Left hindlimb (tissue), 1 donor: ENCODE results near the gene CLCF1.
"Not testable (repeated sequence)": the region's sequence is repeated elsewhere in the genome, so short reads cannot be mapped to it uniquely, and the experiment has no call there.

Experiments
- DNase-seq: peaks from one replicate; pipeline ENCODE4 v3.0.0-alpha.2; 2018

CLCF1 gene

GRCh38 chr11:67408437-67409200 lies 35.2 kb upstream of the CLCF1 start:
- DNase-seq, result no peak

GRCh38 chr11:67407688-67408163 lies 34.3 kb upstream of the CLCF1 start:
- no peak for DNase-seq

- DNase-seq, result no peak
Measured at GRCh38 chr11:67406969-67407687, 33.7 kb upstream of the CLCF1 start.

- no peak for DNase-seq
Measured at GRCh38 chr11:67406420-67406968, 33.1 kb upstream of the CLCF1 start.

GRCh38 chr11:67405688-67406339 lies 32.4 kb upstream of the CLCF1 start:
- DNase-seq, result no peak

- no peak for DNase-seq
Measured at GRCh38 chr11:67405196-67405567, 31.8 kb upstream of the CLCF1 start.

- DNase-seq, result no peak
Measured at GRCh38 chr11:67404515-67405195, 31.3 kb upstream of the CLCF1 start.

GRCh38 chr11:67403085-67403484 lies 29.7 kb upstream of the CLCF1 start:
- not testable (repeated sequence) for DNase-seq

GRCh38 chr11:67402192-67402839 lies 28.9 kb upstream of the CLCF1 start:
- not testable (repeated sequence) for DNase-seq

- peak; percentile 96 for DNase-seq
Measured at GRCh38 chr11:67401495-67402191, 28.2 kb upstream of the CLCF1 start, which contains the start of gene PPP1CA. TSS of gene PPP1CA (minus strand) at chr11:67401858. CDS start at chr11:67401782, 76 bp downstream.

GRCh38 chr11:67400942-67401494 lies 27.6 kb upstream of the CLCF1 start:
- DNase-seq, result no peak

- DNase-seq, result no peak
Measured at GRCh38 chr11:67400251-67400941, 27.0 kb upstream of the CLCF1 start.

GRCh38 chr11:67398661-67399563 lies 25.5 kb upstream of the CLCF1 start:
- no peak for DNase-seq

- no peak for DNase-seq
Measured at GRCh38 chr11:67397986-67398660, 24.7 kb upstream of the CLCF1 start.

GRCh38 chr11:67397536-67397935 lies 24.1 kb upstream of the CLCF1 start:
- no peak for DNase-seq

GRCh38 chr11:67396587-67397389 lies 23.4 kb upstream of the CLCF1 start:
- DNase-seq, result no peak

- no peak for DNase-seq
Measured at GRCh38 chr11:67396259-67396581, 22.8 kb upstream of the CLCF1 start.
